ENCODE measurements around the gene HDAC9.

Gene HDAC9

GRCh38 chr7:18541871-18542212 is 46.3 kb downstream of the HDAC9 start:
- TF ChIP-seq CTCF (IDR thresholded peaks at IDR 0.05; ENCODE audit: extremely low read depth, missing control alignments): no peak
- DNase-seq (ENCODE audit: low spot score): no peak

DNA sequence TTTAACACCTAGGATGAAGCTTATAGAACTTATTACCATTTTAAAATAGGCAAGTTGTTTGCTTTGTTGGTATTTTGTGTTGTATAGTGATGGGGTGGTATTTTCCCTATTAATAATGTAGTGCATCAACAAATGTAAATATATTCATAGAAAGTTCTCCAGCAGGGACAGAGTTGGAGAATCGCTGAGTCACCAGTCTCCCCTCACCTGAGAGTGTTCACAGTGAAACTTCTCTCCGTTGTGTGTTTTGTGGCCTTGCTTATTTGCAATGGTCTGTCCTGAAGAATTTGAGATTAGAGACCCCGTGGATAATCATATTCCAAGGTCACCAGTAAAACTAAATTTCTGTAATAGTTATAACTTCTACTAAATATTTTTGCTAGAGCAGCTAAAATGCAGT is 51.0 kb downstream of the HDAC9 start:
- no peak for TF ChIP-seq CTCF (IDR thresholded peaks at IDR 0.05; ENCODE audit: extremely low read depth, missing control alignments)
- DNase-seq (ENCODE audit: low spot score): no peak

DNA sequence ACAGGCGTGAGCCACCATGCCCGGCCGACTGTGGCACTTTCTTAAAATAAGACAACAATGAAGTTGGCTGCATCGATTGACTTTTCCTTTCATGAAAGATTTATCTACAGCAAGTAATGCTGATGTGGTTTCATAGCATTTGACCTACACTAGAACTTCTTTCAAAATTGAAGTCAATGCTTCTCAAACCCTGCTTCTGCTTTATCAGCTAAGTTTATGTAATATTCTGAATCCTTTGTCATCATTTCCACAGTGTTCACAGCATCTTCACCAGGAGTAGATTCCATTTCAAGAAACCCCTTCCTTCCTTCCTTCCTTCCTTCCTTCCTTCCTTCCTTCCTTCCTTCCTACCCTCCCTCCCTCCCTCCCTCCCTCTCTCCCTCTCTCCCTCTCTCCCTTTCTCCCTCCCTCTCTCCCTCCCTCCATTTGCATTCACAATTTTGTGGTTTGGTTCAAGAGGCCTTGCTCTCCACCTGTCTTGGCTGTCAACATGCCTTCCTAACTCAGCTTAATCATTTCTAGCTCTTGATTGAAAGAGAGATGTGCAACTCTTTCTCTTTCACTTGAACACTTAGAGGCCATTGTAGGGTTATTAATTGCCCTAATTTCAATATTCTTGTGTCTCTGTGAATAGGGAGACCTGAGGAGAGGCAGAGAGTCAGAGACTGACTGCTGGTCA is 52.1 kb downstream of the HDAC9 start:
- no peak for DNase-seq (ENCODE audit: low spot score)
- TF ChIP-seq CTCF (IDR thresholded peaks at IDR 0.05; ENCODE audit: extremely low read depth, missing control alignments): no peak

DNA sequence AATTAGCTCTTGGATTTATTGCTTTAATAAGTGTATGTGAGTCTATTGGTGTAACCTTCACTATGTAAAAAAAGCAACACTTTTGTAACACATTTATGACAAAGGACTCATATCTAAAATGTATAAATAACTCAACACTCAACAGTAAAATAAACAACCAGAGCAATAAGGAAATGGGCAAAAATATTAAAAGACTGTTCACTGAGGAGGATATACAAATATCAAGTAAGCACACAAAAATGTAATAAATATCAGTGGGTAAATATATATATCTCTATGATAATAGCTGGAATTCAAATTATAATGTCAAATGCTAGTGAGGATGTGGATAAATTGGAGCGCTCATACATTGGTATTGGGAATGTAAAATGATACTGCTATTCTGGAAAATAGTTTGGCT is 53.0 kb downstream of the HDAC9 start:
- no peak for DNase-seq (ENCODE audit: low spot score)
- TF ChIP-seq CTCF (IDR thresholded peaks at IDR 0.05; ENCODE audit: extremely low read depth, missing control alignments): no peak

DNA sequence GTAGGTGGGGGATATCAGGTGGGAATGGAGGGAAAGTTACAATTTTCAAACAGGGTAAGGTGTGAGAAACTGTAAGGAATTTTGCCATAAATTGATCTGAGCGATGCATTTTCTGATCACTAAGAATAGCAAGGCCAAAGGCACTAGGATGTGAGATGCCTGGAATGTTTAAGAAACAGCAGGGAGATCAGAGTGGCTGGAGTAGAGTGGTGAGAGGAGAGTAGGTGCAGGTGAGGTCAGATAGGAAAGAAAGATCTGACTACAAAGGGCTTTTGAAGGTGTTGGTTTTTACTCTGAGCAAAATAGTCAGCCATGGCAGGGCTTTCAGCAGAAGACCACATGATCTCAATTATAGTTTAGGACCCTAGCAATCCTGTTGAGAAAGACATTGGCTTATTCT is 55.0 kb downstream of the HDAC9 start:
- no peak for TF ChIP-seq CTCF (IDR thresholded peaks at IDR 0.05; ENCODE audit: extremely low read depth, missing control alignments)

DNA sequence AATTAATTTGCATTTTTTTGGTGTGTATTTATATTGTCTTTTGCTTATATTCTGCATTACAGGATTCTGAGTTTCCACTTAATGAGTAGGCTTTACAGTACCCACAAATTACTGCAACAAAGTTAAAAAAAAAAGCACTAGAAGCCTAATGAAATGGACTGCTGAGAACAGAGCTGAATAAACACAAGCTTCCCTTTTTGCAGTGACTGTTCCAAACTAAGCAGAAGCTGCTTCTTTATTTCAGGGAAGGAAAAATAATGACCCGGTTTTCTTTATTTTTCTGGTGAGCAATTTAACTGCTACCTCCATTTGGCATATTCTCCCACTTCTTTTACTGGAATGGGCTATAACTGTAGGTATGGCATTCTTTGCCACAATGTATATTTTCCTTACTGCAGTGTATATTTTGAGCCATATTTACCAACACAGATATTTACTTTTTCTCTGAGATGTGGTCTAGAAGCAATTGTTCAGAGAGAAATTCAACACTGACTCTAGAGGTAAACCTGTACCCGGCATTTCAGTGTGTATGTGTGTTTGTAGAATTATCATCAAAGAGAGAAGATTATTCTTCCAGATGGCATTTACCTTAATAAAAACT is 56.9 kb downstream of the HDAC9 start:
- TF ChIP-seq CTCF (IDR thresholded peaks at IDR 0.05; ENCODE audit: extremely low read depth, missing control alignments): no peak
- no peak for DNase-seq (ENCODE audit: low spot score)

More for the DNA sequence above, 55.0 kb downstream of the HDAC9 start:
- no peak for DNase-seq (ENCODE audit: low spot score)

DNA sequence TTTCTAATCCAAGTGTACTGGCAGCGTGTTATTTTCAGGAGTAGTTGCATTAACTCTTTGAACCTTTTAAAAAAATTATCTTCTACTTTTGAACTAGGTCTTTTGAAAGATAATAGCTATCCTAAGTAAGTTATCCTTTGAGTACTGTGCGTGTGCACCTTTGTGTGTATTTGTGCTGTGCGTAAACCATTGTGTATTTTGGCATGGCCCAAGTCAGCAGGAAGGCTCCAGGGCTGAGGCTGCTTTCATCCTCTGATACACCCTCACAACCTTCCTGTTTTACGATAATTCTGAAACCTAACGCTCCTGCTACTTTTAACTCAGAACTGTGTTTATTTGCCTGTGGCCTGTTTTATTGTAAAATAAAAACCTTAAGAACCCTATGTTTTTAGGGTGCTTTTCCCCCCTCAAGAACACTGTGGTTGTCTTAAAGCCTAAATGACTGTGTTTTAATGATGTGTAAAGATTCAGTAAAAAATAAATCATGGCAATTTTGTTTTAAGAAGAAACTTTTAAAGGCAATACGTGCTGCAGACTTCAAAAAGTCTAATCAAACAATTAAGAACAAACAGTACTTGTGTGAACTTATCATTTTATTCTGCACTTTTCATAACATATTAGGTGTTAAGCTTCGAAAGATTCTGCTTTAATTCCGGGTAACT is 57.5 kb downstream of the HDAC9 start:
- TF ChIP-seq CTCF (IDR thresholded peaks at IDR 0.05; ENCODE audit: extremely low read depth, missing control alignments): no peak
- DNase-seq (ENCODE audit: low spot score): no peak
